Panc1 (cell line): ENCODE data around the gene FOCAD.

ENCODE experiments used
- POLR2AphosphoS5 ChIP-seq: IDR thresholded peaks from 2 replicates; pipeline ENCODE4 v1.6.1; 2012; ENCODE audit warnings: mild to moderate bottlenecking, low read depth, low read length, moderate library complexity
- TF ChIP-seq, protein P1 (sequence below): fragments of 450-650 bp; IDR thresholded peaks from 2 replicates; pipeline ENCODE4 v1.5.1; 2017; ENCODE audit warnings: mild to moderate bottlenecking
- TF ChIP-seq, protein P2 (sequence below), 2 experiments: IDR thresholded peaks; 2 replicates each; pipeline ENCODE4 v1.6.1; 2011 to 2012; ENCODE audit warnings: low read depth in 2 of 2, control low read depth in 1 of 2, low read length in 1 of 2, mild to moderate bottlenecking in 1 of 2, moderate library complexity in 1 of 2; ENCODE audit not compliant: insufficient read depth in 1 of 2

GRCh38 chr9:20781092-20781491 is 97.0 kb downstream of the FOCAD start:
- TF ChIP-seq, protein P1, sequence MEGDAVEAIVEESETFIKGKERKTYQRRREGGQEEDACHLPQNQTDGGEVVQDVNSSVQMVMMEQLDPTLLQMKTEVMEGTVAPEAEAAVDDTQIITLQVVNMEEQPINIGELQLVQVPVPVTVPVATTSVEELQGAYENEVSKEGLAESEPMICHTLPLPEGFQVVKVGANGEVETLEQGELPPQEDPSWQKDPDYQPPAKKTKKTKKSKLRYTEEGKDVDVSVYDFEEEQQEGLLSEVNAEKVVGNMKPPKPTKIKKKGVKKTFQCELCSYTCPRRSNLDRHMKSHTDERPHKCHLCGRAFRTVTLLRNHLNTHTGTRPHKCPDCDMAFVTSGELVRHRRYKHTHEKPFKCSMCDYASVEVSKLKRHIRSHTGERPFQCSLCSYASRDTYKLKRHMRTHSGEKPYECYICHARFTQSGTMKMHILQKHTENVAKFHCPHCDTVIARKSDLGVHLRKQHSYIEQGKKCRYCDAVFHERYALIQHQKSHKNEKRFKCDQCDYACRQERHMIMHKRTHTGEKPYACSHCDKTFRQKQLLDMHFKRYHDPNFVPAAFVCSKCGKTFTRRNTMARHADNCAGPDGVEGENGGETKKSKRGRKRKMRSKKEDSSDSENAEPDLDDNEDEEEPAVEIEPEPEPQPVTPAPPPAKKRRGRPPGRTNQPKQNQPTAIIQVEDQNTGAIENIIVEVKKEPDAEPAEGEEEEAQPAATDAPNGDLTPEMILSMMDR = no peak
- TF ChIP-seq, protein P2, sequence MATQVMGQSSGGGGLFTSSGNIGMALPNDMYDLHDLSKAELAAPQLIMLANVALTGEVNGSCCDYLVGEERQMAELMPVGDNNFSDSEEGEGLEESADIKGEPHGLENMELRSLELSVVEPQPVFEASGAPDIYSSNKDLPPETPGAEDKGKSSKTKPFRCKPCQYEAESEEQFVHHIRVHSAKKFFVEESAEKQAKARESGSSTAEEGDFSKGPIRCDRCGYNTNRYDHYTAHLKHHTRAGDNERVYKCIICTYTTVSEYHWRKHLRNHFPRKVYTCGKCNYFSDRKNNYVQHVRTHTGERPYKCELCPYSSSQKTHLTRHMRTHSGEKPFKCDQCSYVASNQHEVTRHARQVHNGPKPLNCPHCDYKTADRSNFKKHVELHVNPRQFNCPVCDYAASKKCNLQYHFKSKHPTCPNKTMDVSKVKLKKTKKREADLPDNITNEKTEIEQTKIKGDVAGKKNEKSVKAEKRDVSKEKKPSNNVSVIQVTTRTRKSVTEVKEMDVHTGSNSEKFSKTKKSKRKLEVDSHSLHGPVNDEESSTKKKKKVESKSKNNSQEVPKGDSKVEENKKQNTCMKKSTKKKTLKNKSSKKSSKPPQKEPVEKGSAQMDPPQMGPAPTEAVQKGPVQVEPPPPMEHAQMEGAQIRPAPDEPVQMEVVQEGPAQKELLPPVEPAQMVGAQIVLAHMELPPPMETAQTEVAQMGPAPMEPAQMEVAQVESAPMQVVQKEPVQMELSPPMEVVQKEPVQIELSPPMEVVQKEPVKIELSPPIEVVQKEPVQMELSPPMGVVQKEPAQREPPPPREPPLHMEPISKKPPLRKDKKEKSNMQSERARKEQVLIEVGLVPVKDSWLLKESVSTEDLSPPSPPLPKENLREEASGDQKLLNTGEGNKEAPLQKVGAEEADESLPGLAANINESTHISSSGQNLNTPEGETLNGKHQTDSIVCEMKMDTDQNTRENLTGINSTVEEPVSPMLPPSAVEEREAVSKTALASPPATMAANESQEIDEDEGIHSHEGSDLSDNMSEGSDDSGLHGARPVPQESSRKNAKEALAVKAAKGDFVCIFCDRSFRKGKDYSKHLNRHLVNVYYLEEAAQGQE (IDR thresholded peaks at IDR 0.05; ENCODE audit: insufficient read depth in 1 of 2, low read depth in 2 of 2, low read length in 1 of 2) = no peak
- no peak for TF ChIP-seq POLR2AphosphoS5
